Activated CD4-positive, alpha-beta T cell treated with anti-CD3 and anti-CD28 coated beads, Interleukin-2, amount 10 ng/mL, durations not matched to agents 7 days and 5 days (primary cell): Measurements from ENCODE around the gene SLC6A3. TPM values are rescaled to one million over a fixed set of nuclear protein-coding genes. Genes with fewer than 3 reads are reported as not detected.

Experiments used
- CTCF ChIA-PET: fragments of 350-600 bp; sonication (Branson Sonifier 250); formaldehyde crosslinking; loops from one replicate; lab custom pipeline; 2021; ENCODE audit warnings: antibody characterized with exemption; lab: Charles Lee
- POLR2A ChIA-PET: fragments of 350-600 bp; sonication (Branson Sonifier 250); formaldehyde crosslinking; loops from one replicate; lab custom pipeline; 2021; ENCODE audit warnings: antibody characterized with exemption; lab: Charles Lee
- DNase-seq: peaks from one replicate; pipeline ENCODE4 v3.0.0-alpha.2; 2020
- H3K27ac Mint-ChIP-seq: one replicate; pipeline ENCODE4 v1.8.0; 2021; ENCODE audit warnings: mild to moderate bottlenecking, moderate library complexity, mixed read lengths
- H3K27me3 Mint-ChIP-seq: one replicate; pipeline ENCODE4 v1.8.0; 2021; ENCODE audit warnings: mixed read lengths
- H3K36me3 Mint-ChIP-seq: one replicate; pipeline ENCODE4 v1.8.0; 2021; ENCODE audit warnings: low read depth, mixed read lengths
- H3K4me1 Mint-ChIP-seq: one replicate; pipeline ENCODE4 v1.8.0; 2021; ENCODE audit warnings: mixed read lengths
- H3K4me3 Mint-ChIP-seq: one replicate; pipeline ENCODE4 v1.8.0; 2021; ENCODE audit warnings: mild to moderate bottlenecking, moderate library complexity, mixed read lengths
- H3K9me3 Mint-ChIP-seq: one replicate; pipeline ENCODE4 v1.8.0; 2021; ENCODE audit warnings: mixed read lengths
- total RNA-seq, 2 experiments: library from RNA; stranded (reverse); gene quantifications; one replicate each; pipeline ENCODE4 v1.2.3, GENCODE V29; 2021

Gene SLC6A3
- total RNA-seq, 2 experiments from 2014 or later, result 0.08 TPM; not detected in 1

DNA sequence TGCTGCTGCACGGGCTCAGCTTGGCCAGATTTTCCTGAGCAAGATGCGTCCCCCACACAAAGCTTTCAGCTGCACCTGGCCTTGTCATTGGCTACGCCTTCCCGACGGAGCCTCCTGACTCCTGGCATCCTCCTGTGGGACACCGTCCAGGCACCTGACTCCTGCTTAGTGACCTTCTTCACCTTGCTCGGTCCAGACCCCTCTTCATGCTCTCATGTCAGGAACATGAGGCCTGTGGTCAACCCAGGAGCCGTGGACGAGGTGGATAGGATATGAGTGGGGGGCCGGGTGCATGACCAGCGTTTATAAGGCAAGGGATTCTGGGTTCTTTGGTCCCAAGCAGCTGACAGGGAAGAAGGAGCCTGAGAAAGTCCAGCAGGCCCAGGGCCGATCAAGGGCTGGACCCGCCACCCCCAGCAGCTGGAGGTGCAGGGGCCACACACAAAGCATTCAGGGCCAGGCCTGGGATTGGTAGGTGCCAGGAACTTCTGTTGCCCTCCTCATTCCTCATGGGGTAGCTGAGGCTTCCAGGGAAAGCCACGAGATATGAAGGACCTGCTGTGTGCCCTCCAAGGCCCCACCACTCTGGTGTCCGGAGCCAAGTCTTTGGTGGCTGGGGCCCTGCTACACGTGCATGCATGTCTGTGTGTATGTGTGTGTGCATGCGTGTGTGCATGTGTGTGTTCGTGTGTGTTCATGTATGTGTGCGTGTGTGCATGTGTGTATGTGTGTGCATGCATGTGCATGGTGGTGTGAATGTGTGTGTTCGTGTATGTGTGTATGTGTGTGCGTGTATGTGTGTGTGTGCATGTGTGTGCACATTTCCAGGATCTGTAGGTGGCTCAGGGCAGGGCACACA is 34.9 kb downstream of the SLC6A3 start:
- Mint-ChIP-seq H3K4me1 (no peaks in the 10 kb centered on the region), H3K9me3 (no peaks in the 10 kb centered on the region), H3K27me3 (no peaks in the 10 kb centered on the region), H3K4me3 (no peak overlapping the region), H3K36me3 (no peaks in the 10 kb centered on the region), H3K27ac (no peak overlapping the region)
- DNase-seq, result no peak
- CTCF ChIA-PET, result interaction anchor here (2.3 kb wide), 1 partner anchor 8 kb away, joined by 7 read pairs; no protein-coding TSS in a partner anchor
- POLR2A ChIA-PET, result no interaction called here

DNA sequence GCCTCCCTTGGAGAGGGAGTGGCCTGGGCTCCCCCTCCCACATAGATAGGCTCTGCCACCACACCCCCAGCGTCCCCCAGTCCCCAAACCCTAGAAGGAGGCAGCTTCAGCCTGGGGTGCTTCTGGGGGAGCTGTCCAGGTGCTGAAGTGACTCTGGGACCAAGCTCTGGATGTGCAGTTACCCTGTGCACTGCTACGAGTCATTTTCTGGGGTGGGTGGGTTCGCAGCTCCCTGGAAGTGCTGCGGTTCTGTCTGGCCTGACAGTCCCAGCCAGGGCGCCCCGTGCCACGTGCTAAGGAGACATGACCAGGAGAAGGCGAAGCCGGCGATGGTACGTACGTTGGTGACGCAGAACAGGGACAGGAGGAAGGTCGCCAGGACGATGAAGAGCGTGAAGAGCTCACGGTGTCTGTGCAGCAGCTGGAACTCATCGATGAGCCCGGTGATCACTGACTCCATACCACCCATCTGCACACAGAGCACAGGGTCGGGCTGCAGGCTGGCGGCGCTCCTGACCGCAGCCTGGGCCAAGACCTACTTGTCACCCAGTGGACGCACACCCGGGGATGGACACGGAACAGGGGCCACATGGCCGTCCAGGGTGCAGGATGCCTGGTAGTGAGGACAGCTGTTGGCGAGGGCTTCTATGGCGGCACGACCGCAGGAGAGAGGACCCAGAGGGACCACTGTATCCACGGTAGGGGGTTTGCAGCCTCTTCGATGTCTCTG is 35.7 kb downstream of the SLC6A3 start:
- no peaks in the 10 kb centered on the region for H3K36me3 Mint-ChIP-seq
- no peaks in the 10 kb centered on the region for H3K27me3 Mint-ChIP-seq
- H3K27ac Mint-ChIP-seq, result no peak overlapping the region
- H3K4me1 Mint-ChIP-seq, result no peaks in the 10 kb centered on the region
- CTCF ChIA-PET, result interaction anchor here (2.3 kb wide), 1 partner anchor 9 kb away, joined by 7 read pairs; no protein-coding TSS in a partner anchor
- DNase-seq, result peak; percentile 49
- H3K9me3 Mint-ChIP-seq, result no peaks in the 10 kb centered on the region
- POLR2A ChIA-PET, result no interaction called here
- H3K4me3 Mint-ChIP-seq, result no peak overlapping the region

DNA sequence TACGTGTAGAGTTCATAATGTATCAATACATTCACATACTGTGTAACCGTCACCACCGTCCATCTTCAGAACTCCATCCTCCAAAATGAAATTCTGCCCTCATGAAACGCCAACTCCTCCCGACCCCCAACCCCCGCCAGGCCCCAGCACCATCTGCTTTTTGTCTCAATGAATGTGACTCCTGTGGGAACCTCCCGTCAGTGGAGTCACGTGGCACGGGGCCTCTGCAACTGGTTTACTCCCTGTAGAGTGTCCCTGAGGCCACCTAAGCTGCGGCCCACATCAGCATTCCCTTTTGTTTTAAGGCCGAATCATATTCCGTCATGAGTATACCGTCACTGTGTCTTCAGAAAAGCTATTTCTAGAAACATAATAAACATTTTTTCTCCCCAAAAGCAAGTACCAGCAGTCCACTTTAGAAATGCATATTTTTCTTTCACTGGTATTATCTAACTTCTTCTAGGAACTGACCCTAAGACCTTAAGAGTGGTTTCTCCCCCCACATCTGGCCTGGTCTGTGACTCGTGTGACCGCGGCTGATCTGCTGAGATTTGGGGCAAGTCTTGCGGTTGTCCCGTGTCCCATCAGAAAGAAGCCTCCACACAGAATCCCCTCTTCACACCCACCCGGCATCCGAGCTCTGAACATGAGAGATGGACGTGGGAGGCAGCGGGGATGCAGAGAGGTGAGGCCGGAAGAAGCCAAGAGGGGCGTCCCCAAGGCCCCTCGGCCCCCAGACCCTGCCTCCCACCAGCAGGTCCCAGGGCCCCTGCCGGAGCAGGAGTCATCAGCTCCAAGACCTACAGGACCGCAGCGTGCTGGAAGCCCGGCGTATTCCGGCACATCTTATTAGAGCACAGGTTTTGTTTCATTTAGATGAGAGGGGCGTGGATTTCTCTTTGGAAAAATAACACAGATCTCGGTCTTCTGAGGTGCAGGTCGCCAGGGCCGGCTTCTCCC is 38.3 kb downstream of the SLC6A3 start:
- ChIA-PET CTCF (no interaction called here), POLR2A (no interaction called here)
- no peak for DNase-seq
- H3K4me1 Mint-ChIP-seq, result no peaks in the 10 kb centered on the region
- no peaks in the 10 kb centered on the region for H3K9me3 Mint-ChIP-seq
- no peaks in the 10 kb centered on the region for H3K27me3 Mint-ChIP-seq
- no peak overlapping the region for H3K27ac Mint-ChIP-seq
- no peaks in the 10 kb centered on the region for H3K36me3 Mint-ChIP-seq
- H3K4me3 Mint-ChIP-seq, result no peak overlapping the region

DNA sequence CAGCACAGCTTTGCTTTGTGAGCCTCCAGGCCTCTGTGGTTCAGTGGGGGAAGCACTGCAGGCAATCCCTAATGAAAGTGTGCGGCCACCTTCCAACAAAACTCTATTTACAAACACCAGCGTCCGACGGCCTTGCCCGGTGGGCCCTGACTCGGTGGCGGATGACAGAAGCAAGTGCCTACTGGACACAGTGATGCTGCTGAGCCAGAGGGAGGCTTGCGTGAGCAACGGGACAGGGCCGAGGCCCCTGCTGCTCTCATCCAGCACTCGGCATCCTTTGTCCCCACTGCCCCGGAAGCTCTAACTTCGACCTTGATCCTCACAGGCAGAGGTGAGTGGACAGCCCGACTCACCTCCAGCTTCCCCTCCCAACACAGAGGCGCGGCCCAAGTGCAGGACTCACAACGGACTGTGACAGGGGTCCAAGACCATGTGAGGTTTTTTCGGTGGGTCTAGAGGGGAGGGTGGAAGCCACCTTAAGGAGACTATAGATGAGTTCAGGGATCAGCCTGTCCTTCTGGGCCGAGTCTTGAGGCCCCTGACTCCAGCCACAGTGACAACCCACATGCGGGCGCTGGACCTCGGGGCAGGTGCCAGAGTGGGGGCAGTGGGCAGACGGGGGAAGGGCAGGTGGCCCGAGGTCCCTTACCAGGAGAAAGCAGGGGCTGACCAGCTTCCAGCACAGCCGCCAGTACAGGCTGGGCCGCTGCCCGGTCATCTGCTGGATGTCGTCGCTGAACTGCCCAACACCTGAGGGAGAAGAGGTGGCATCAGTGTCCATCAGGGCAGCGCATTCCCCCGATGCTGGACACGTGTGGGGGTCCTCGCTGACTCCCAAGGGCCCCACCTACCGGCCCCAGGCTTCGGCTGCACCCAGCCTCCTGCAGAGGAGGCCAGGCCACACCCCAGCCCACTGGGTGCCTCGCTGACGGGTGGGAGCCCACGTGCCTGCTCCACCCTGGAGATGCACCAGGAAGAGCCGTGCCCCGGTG is 39.4 kb downstream of the SLC6A3 start:
- H3K4me3 Mint-ChIP-seq, result no peak overlapping the region
- H3K36me3 Mint-ChIP-seq, result no peaks in the 10 kb centered on the region
- ChIA-PET POLR2A (no interaction called here), CTCF (no interaction called here)
- H3K27ac Mint-ChIP-seq, result no peak overlapping the region
- no peaks in the 10 kb centered on the region for H3K4me1 Mint-ChIP-seq
- no peaks in the 10 kb centered on the region for H3K27me3 Mint-ChIP-seq
- no peak for DNase-seq
- no peaks in the 10 kb centered on the region for H3K9me3 Mint-ChIP-seq

DNA sequence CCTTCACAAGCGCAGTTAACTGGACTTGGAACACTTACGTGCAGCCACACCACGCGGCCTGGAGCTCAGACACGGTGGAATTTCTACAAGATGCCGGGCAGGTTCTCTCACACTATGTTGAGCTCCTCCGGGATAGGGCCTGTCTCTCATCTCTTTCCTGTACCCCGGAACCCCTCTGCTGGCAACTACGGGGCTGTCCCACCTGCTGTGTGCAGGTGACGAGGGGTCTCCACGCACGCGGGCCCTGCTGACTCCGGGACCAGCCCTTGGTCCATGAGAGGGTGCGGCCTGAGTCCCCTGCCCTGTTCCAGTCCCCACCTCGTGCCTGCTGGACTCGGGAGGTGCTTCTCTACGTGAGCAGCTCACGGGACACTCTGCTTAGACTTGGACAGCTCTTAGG is 40.1 kb downstream of the SLC6A3 start:
- H3K4me3 Mint-ChIP-seq, result no peak overlapping the region

DNA sequence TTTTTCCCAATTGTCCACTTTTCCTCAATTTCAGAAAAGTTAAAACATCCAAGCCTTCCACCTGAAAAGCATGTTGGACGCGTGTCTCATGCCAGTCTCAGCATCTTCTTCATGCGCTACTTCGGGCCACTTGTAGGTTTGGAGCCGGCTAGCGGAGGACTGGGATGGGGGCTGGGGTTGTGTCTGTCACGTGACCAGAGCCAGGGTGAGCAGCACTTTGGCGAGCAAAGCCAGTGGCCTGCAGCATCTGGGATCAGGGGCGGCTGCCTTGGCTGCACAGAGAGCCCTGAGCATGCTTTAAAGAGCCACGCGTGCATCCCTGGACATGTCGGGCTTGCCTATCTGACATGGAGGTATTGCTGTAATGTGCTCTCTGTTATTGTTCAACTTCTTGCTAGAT is 41.2 kb downstream of the SLC6A3 start:
- no peak for DNase-seq
- Mint-ChIP-seq H3K9me3 (no peaks in the 10 kb centered on the region), H3K4me1 (no peaks in the 10 kb centered on the region), H3K4me3 (no peak overlapping the region), H3K27ac (no peak overlapping the region), H3K36me3 (no peaks in the 10 kb centered on the region), H3K27me3 (no peaks in the 10 kb centered on the region)
- CTCF ChIA-PET, result interaction anchor here (1.0 kb wide), 1 partner anchor 9 kb away, joined by 3 read pairs; no protein-coding TSS in a partner anchor
- POLR2A ChIA-PET, result no interaction called here

More for the DNA sequence above, 40.1 kb downstream of the SLC6A3 start:
- H3K27ac Mint-ChIP-seq, result no peak overlapping the region
- no peaks in the 10 kb centered on the region for H3K4me1 Mint-ChIP-seq
- no peak for DNase-seq
- H3K27me3 Mint-ChIP-seq, result no peaks in the 10 kb centered on the region
- H3K9me3 Mint-ChIP-seq, result no peaks in the 10 kb centered on the region
- ChIA-PET CTCF (no interaction called here), POLR2A (no interaction called here)
- no peaks in the 10 kb centered on the region for H3K36me3 Mint-ChIP-seq

DNA sequence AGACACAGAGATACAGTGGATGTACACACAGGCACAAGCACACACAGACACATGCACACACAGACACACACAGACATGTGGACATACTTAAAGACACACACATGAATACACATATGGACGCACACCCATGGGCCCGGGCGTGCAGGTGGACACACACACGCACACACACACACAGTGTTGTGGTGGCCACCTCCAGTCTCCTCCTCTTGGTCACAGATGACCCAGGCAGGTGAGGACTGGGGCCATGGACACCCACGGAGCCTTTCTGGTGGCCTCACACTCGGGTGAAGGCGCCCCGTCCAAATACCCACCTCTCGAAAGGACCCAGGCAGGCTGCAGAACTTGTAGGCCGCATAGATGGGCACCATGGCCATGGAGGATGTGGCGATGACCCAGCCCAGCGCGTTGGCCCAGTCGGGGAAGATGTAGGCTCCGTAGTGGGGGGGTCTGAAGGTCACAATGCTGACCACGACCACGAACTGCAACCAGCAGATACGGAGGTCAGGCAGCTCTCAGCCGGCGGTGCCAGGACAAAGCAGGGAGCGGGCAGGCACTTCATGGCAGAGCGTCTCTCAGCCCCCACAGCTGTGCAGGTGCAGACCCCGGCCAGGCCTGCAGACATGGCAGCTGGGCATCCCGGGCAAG is 42.5 kb downstream of the SLC6A3 start:
- CTCF ChIA-PET, result interaction anchor here (1.0 kb wide), 1 partner anchor 8 kb away, joined by 3 read pairs; no protein-coding TSS in a partner anchor
- Mint-ChIP-seq H3K36me3 (no peaks in the 10 kb centered on the region), H3K4me1 (no peaks in the 10 kb centered on the region)

DNA sequence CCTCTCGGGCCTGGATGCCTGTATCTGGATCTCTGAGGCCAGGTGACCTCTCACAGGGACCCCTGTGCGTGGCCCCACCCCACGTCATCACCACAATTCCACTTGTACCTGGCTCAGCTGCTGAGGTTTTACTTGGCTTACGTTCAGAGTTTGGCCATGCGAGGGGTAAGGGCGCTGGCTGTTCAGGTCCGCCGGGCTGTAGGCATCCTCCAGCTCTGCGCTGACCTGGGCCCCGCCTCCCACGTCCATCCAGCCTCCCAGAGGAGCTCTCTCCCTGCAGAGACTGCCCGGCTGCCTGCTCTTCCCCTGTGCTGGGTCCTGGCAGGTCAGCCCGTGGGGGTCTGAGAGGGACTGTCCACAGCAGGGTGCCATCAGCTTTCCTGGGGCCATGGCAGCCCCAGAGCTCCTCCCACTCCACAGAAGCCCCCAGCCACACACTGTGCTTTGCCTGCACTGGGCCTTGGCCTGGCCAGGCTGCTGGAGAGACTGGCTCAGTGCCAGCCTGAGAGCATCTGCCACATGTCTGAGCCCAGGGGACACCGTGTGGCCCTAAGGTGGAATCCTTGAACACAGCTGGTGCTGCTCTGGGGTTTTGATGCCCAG is 43.6 kb downstream of the SLC6A3 start:
- H3K27me3 Mint-ChIP-seq, result peaks cover 3% of the 10 kb centered on the region
- CTCF ChIA-PET, result no interaction called here

More for the DNA sequence above, 42.5 kb downstream of the SLC6A3 start:
- Mint-ChIP-seq H3K27me3 (no peaks in the 10 kb centered on the region), H3K9me3 (no peaks in the 10 kb centered on the region), H3K4me3 (no peak overlapping the region), H3K27ac (no peak overlapping the region)
- no peak for DNase-seq
- POLR2A ChIA-PET, result no interaction called here

DNA sequence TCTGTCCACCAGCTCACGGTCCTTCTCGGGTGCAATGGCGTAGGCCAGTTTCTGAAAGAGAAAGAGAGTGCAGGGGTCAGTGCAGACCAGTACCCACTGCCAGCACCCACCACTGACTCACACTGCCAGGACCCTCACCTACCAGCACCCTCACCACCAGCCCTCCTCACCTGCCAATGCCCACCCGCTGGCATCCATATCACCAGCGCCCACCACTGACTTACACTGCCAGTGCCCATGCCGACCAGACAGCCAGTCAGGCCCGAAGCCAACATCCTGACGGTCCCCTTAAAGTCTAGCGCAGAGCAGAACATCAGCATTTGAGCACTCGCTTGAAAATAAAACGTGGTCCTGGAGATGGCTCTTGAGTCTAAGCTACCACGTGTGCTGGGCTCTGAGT is 44.3 kb downstream of the SLC6A3 start:
- Mint-ChIP-seq H3K27ac (no peak overlapping the region), H3K4me3 (no peak overlapping the region)
- CTCF ChIA-PET, result no interaction called here

More for the DNA sequence above, 43.6 kb downstream of the SLC6A3 start:
- Mint-ChIP-seq H3K4me3 (no peak overlapping the region), H3K36me3 (no peaks in the 10 kb centered on the region), H3K27ac (no peak overlapping the region), H3K4me1 (no peaks in the 10 kb centered on the region), H3K9me3 (no peaks in the 10 kb centered on the region)
- no peak for DNase-seq
- POLR2A ChIA-PET, result no interaction called here

DNA sequence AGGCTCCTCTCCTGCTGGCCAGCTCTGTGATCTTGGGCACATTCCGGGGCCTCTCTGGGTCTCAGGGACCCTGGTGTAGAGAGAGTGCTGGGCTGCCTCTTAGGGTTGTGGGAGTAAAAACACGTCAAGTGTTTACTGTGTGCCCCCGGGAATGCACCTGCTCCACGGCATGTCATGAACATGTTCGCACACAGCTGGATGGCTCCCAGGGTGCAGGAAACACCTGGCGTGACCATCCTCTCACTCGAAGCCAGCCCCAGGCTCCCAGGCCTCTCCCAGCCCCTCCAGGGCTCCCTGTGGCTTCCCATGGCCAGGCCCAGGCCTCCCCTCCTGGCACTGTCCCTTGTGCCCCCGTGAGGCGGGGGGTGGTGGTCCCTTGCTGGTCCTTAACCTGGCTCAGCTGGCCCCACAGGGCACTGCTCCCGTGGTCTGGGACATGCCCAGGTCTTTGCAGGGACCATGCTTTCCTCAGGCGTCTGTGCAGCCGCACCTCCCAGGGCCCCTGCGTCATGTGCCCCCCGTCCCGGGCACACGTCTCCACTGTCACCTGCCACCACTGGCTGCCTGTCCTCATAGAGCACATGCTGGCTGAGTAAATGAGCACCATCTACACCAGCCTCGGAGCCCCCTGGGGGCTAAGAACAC is 44.9 kb downstream of the SLC6A3 start:
- Mint-ChIP-seq H3K4me1 (no peaks in the 10 kb centered on the region), H3K27ac (no peak overlapping the region), H3K4me3 (no peak overlapping the region), H3K36me3 (no peaks in the 10 kb centered on the region), H3K9me3 (no peaks in the 10 kb centered on the region), H3K27me3 (peaks cover 7% of the 10 kb centered on the region)
- CTCF ChIA-PET, result no interaction called here
- POLR2A ChIA-PET, result no interaction called here
- DNase-seq, result no peak

More for the DNA sequence above, 44.3 kb downstream of the SLC6A3 start:
- Mint-ChIP-seq H3K27me3 (peaks cover 6% of the 10 kb centered on the region), H3K36me3 (no peaks in the 10 kb centered on the region), H3K9me3 (no peaks in the 10 kb centered on the region), H3K4me1 (no peaks in the 10 kb centered on the region)
- no peak for DNase-seq
- POLR2A ChIA-PET, result no interaction called here
